ENCODE measurements around the gene MYLK4.

The MYLK4 gene

GRCh38 chr6:2693231-2693630, 57.5 kb downstream of the MYLK4 start:
- Histone ChIP-seq H3K4me1 (ENCODE audit: control insufficient read depth, insufficient read depth, low read depth, low read length) (no peaks in the 10 kb centered on the region), H2BK12ac (ENCODE audit: low read length in 2 of 2) (no peak overlapping the region), H4K8ac (ENCODE audit: low read length) (no peak overlapping the region), H3K4ac (ENCODE audit: low read depth in 1 of 2, low read length in 2 of 2) (no peak overlapping the region), H4K91ac (ENCODE audit: low read length) (no peak overlapping the region), H3K9me3 (ENCODE audit: control insufficient read depth, low read length) (no peaks in the 10 kb centered on the region), H3K27ac (ENCODE audit: low read length, poor library complexity, severe bottlenecking) (no peak overlapping the region), H2AK5ac (ENCODE audit: low read length, severe bottlenecking) (no peak overlapping the region), H3K9ac (ENCODE audit: low read length) (no peak overlapping the region), H2BK15ac (ENCODE audit: low read depth, poor library complexity, severe bottlenecking) (no peak overlapping the region), H3K36me3 (ENCODE audit: control insufficient read depth in 1 of 2, insufficient read depth in 2 of 2, low read depth in 1 of 2, low read length in 2 of 2) (peaks cover 0 to 3% of the 10 kb centered on the region in 2 experiments), H3K18ac (ENCODE audit: low read depth in 1 of 2, low read length in 2 of 2) (no peak overlapping the region), H3K23ac (ENCODE audit: low read length in 2 of 2) (no peak overlapping the region), H3K4me2 (ENCODE audit: low read length, poor library complexity, severe bottlenecking) (no peak overlapping the region), H3K79me1 (replicated peaks; ENCODE audit: low read length, poor library complexity, severe bottlenecking) (no peaks in the 10 kb centered on the region), H2BK120ac (ENCODE audit: low read depth, low read length) (no peak overlapping the region), H3K4me3 (ENCODE audit: insufficient read depth in 1 of 2, low read depth in 1 of 2, low read length in 2 of 2) (no peak overlapping the region), H3K14ac (ENCODE audit: low read length in 2 of 2) (no peak overlapping the region), H2AFZ (ENCODE audit: low read depth, low read length) (no peak overlapping the region), H3K27me3 (ENCODE audit: control insufficient read depth in 1 of 2, insufficient read depth in 1 of 2, low read length in 2 of 2) (peaks cover 0 to 5% of the 10 kb centered on the region in 2 experiments), H2BK5ac (ENCODE audit: low read depth, low read length, poor library complexity, severe bottlenecking) (no peak overlapping the region)
- 60% methylated on average over 1 of the region's 1 CpG for WGBS
- no peak for DNase-seq

GRCh38 chr6:2688401-2689064, 62.2 kb downstream of the MYLK4 start:
- Histone ChIP-seq H2BK12ac (ENCODE audit: low read length in 2 of 2) (no peak overlapping the region), H2AK5ac (ENCODE audit: low read length, severe bottlenecking) (no peak overlapping the region), H3K18ac (ENCODE audit: low read depth in 1 of 2, low read length in 2 of 2) (no peak overlapping the region), H2BK5ac (ENCODE audit: low read depth, low read length, poor library complexity, severe bottlenecking) (no peak overlapping the region), H3K36me3 (ENCODE audit: control insufficient read depth in 1 of 2, insufficient read depth in 2 of 2, low read depth in 1 of 2, low read length in 2 of 2) (peaks cover 0 to 3% of the 10 kb centered on the region in 2 experiments), H4K91ac (ENCODE audit: low read length) (no peak overlapping the region), H3K23ac (ENCODE audit: low read length in 2 of 2) (no peak overlapping the region), H3K4me2 (ENCODE audit: low read length, poor library complexity, severe bottlenecking) (no peak overlapping the region), H2AFZ (ENCODE audit: low read depth, low read length) (no peak overlapping the region), H3K79me1 (replicated peaks; ENCODE audit: low read length, poor library complexity, severe bottlenecking) (no peaks in the 10 kb centered on the region), H3K27ac (ENCODE audit: low read length, poor library complexity, severe bottlenecking) (no peak overlapping the region), H3K4me3 (ENCODE audit: insufficient read depth in 1 of 2, low read depth in 1 of 2, low read length in 2 of 2) (no peak overlapping the region), H3K9ac (ENCODE audit: low read length) (no peak overlapping the region), H2BK120ac (ENCODE audit: low read depth, low read length) (no peak overlapping the region), H3K27me3 (ENCODE audit: control insufficient read depth in 1 of 2, insufficient read depth in 1 of 2, low read length in 2 of 2) (no peaks in the 10 kb centered on the region), H4K8ac (ENCODE audit: low read length) (no peak overlapping the region), H3K14ac (ENCODE audit: low read length in 2 of 2) (no peak overlapping the region), H2BK15ac (ENCODE audit: low read depth, poor library complexity, severe bottlenecking) (no peak overlapping the region), H3K4ac (ENCODE audit: low read depth in 1 of 2, low read length in 2 of 2) (no peak overlapping the region), H3K9me3 (ENCODE audit: control insufficient read depth, low read length) (no peaks in the 10 kb centered on the region), H3K4me1 (ENCODE audit: control insufficient read depth, insufficient read depth, low read depth, low read length) (peaks cover 2% of the 10 kb centered on the region)
- 79% methylated on average over 7 of the region's 8 CpGs for WGBS
- peak; percentile 75 for DNase-seq

GRCh38 chr6:2687456-2687855, 63.3 kb downstream of the MYLK4 start:
- H3K4me1 ChIP-seq (ENCODE audit: control insufficient read depth, insufficient read depth, low read depth, low read length): peaks cover 2% of the 10 kb centered on the region
- no peak overlapping the region for H2BK5ac ChIP-seq (ENCODE audit: low read depth, low read length, poor library complexity, severe bottlenecking)
- no peaks in the 10 kb centered on the region for H3K79me1 ChIP-seq (replicated peaks; ENCODE audit: low read length, poor library complexity, severe bottlenecking)
- no peak overlapping the region for H2BK12ac ChIP-seq (ENCODE audit: low read length in 2 of 2)
- no peak overlapping the region for H3K14ac ChIP-seq (ENCODE audit: low read length in 2 of 2)
- no peak overlapping the region for H3K4me3 ChIP-seq (ENCODE audit: insufficient read depth in 1 of 2, low read depth in 1 of 2, low read length in 2 of 2)
- H2AK5ac ChIP-seq (ENCODE audit: low read length, severe bottlenecking): no peak overlapping the region
- 76% methylated on average over 7 of the region's 7 CpGs for WGBS
- no peak overlapping the region for H2BK120ac ChIP-seq (ENCODE audit: low read depth, low read length)
- DNase-seq: no peak
- H3K9me3 ChIP-seq (ENCODE audit: control insufficient read depth, low read length): no peaks in the 10 kb centered on the region
- H3K27me3 ChIP-seq (ENCODE audit: control insufficient read depth in 1 of 2, insufficient read depth in 1 of 2, low read length in 2 of 2): no peaks in the 10 kb centered on the region
- H3K9ac ChIP-seq (ENCODE audit: low read length): no peak overlapping the region
- peaks cover 0 to 3% of the 10 kb centered on the region in 2 experiments for H3K36me3 ChIP-seq (ENCODE audit: control insufficient read depth in 1 of 2, insufficient read depth in 2 of 2, low read depth in 1 of 2, low read length in 2 of 2)
- H3K4me2 ChIP-seq (ENCODE audit: low read length, poor library complexity, severe bottlenecking): no peak overlapping the region
- no peak overlapping the region for H3K23ac ChIP-seq (ENCODE audit: low read length in 2 of 2)
- H3K27ac ChIP-seq (ENCODE audit: low read length, poor library complexity, severe bottlenecking): no peak overlapping the region
- no peak overlapping the region for H3K4ac ChIP-seq (ENCODE audit: low read depth in 1 of 2, low read length in 2 of 2)
- no peak overlapping the region for H3K18ac ChIP-seq (ENCODE audit: low read depth in 1 of 2, low read length in 2 of 2)
- H2BK15ac ChIP-seq (ENCODE audit: low read depth, poor library complexity, severe bottlenecking): no peak overlapping the region
- H2AFZ ChIP-seq (ENCODE audit: low read depth, low read length): no peak overlapping the region
- no peak overlapping the region for H4K8ac ChIP-seq (ENCODE audit: low read length)
- H4K91ac ChIP-seq (ENCODE audit: low read length): no peak overlapping the region

GRCh38 chr6:2686515-2686914, 64.2 kb downstream of the MYLK4 start:
- H2AK5ac ChIP-seq (ENCODE audit: low read length, severe bottlenecking): no peak overlapping the region
- DNase-seq: no peak
- no peak overlapping the region for H3K18ac ChIP-seq (ENCODE audit: low read depth in 1 of 2, low read length in 2 of 2)
- no peak overlapping the region for H3K27ac ChIP-seq (ENCODE audit: low read length, poor library complexity, severe bottlenecking)
- H3K27me3 ChIP-seq (ENCODE audit: control insufficient read depth in 1 of 2, insufficient read depth in 1 of 2, low read length in 2 of 2): no peaks in the 10 kb centered on the region
- no peak overlapping the region for H2BK5ac ChIP-seq (ENCODE audit: low read depth, low read length, poor library complexity, severe bottlenecking)
- no peak overlapping the region for H2BK12ac ChIP-seq (ENCODE audit: low read length in 2 of 2)
- 87% methylated on average over 11 of the region's 11 CpGs for WGBS
- peaks cover 0 to 3% of the 10 kb centered on the region in 2 experiments for H3K36me3 ChIP-seq (ENCODE audit: control insufficient read depth in 1 of 2, insufficient read depth in 2 of 2, low read depth in 1 of 2, low read length in 2 of 2)
- H2AFZ ChIP-seq (ENCODE audit: low read depth, low read length): no peak overlapping the region
- peaks cover 2% of the 10 kb centered on the region for H3K4me1 ChIP-seq (ENCODE audit: control insufficient read depth, insufficient read depth, low read depth, low read length)
- no peak overlapping the region for H2BK120ac ChIP-seq (ENCODE audit: low read depth, low read length)
- H3K14ac ChIP-seq (ENCODE audit: low read length in 2 of 2): no peak overlapping the region
- no peak overlapping the region for H3K4me3 ChIP-seq (ENCODE audit: insufficient read depth in 1 of 2, low read depth in 1 of 2, low read length in 2 of 2)
- H3K9ac ChIP-seq (ENCODE audit: low read length): no peak overlapping the region
- no peak overlapping the region for H3K23ac ChIP-seq (ENCODE audit: low read length in 2 of 2)
- no peak overlapping the region for H2BK15ac ChIP-seq (ENCODE audit: low read depth, poor library complexity, severe bottlenecking)
- H4K91ac ChIP-seq (ENCODE audit: low read length): no peak overlapping the region
- no peak overlapping the region for H3K4me2 ChIP-seq (ENCODE audit: low read length, poor library complexity, severe bottlenecking)
- H3K9me3 ChIP-seq (ENCODE audit: control insufficient read depth, low read length): no peaks in the 10 kb centered on the region
- no peaks in the 10 kb centered on the region for H3K79me1 ChIP-seq (replicated peaks; ENCODE audit: low read length, poor library complexity, severe bottlenecking)
- H3K4ac ChIP-seq (ENCODE audit: low read depth in 1 of 2, low read length in 2 of 2): no peak overlapping the region
- no peak overlapping the region for H4K8ac ChIP-seq (ENCODE audit: low read length)
